ENCODE data around the gene SLAMF6.
"Not testable (repeated sequence)": the region's sequence is repeated elsewhere in the genome, so short reads cannot be mapped to it uniquely, and the experiment has no call there.

The SLAMF6 gene
- long read RNA-seq, donor 1 = 0 reads
- long read RNA-seq, donor 2 = 0 reads
- long read RNA-seq, donor 3 = 0 reads
- long read RNA-seq, donor 4 = 0 reads
- long read RNA-seq, donor 5 = 0 reads
- long read RNA-seq, donor 6 = 0 reads
- long read RNA-seq, donor 7 = 0 reads
- long read RNA-seq, donor 8 = 0 reads

DNA sequence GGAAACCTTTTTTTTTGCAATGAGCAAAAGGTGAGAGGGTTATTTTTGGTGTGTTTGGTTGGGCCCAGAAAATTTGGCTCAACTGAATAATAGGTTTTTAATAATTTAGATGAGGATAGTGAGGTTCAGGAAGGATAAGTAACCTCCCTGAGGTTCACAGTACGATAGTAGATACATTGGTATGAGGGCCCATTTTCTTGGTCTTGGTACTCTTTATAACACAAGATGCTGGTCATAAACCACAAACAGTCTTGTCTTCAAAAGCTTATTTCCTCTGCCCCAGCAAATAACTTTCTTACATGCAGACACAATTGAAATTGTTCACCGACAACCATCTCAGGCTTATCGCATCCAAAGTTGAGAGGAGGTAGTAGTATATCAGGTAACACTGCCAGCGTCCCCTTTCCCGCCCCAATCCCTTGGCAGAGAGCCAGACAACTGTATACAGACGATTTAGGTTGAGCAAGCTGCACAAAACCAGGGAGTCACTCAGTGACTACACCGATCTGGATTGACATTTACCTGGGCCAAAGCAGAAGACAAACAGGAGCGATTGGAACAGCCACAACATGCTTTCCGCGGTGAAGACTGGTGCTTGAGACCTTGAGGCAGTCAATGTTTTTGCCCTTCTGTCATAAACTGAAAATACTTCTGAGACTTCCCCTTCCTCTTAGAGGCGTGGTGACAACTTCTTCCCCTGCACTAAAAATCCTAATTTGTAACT, at the start of gene SLAMF6:
SLAMF6 (minus strand) TSS at position 634 of the 724 bp plus-strand sequence; CDS start at position 571, 63 bp downstream.
- DNase-seq = no peak

DNA sequence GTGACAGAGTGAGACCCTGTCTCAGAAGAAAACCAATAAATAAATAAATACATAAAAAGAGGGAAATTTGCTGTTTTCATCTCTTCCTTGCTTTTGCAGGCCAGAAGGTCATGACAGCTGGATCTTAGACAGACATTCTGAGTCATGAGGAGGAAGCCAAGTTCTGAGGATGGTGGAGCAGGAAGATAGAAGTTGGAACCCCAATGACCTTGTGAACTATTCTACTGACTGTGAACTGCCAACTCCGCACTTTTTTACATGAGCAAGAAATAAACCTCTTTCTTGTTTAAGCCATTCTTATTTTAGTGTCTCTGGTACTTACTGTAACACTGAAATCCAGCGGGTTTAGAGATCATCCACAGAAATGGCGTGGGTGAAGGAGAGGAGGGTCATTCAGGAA, 47.8 kb upstream of the SLAMF6 start:
- DNase-seq = no peak

DNA sequence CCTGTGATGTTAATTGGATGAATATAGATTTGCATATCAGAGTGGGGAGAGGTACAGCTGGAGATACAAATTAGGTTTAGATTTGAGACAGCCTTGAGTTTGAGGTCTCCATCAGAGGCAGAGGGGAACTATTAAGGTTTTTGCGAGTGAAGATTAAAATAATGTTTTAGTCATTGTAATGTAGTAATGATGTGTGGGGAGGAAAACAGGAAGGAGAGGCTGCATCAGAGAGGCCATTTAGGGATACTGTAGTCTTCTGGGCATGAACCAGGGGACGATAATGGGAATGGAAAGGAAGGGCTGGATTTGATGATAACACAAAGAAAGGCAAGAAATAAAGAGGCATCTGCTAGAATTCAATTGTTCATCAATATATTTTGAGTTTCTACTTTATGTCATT, 46.8 kb upstream of the SLAMF6 start:
- DNase-seq = no peak

GRCh38 chr1:160567858-160568682, 45.0 kb upstream of the SLAMF6 start:
- no peak for DNase-seq

GRCh38 chr1:160567341-160567740, 44.3 kb upstream of the SLAMF6 start:
- no peak for DNase-seq

GRCh38 chr1:160565564-160565963, 42.5 kb upstream of the SLAMF6 start:
- no peak for DNase-seq

GRCh38 chr1:160563230-160563629, 40.2 kb upstream of the SLAMF6 start:
- DNase-seq = not testable (repeated sequence)

DNA sequence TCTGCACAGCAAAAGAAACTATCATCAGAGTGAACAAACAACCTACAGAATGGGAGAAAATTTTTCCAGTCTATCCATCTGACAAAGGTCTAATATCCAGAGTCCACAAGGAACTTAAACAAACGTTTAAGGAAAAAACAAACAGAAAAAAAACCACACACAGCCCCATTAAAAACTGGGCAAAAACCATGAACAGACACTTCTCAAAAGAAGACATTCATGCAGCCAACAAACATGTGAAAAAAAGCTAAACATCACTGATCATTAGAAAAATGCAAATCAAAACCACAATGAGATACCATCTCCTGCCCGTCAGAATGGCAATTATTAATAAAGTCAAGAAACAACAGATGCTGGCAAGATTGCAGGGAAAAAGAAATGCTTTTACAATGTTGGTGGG, 39.7 kb upstream of the SLAMF6 start:
- not testable (repeated sequence) for DNase-seq

DNA sequence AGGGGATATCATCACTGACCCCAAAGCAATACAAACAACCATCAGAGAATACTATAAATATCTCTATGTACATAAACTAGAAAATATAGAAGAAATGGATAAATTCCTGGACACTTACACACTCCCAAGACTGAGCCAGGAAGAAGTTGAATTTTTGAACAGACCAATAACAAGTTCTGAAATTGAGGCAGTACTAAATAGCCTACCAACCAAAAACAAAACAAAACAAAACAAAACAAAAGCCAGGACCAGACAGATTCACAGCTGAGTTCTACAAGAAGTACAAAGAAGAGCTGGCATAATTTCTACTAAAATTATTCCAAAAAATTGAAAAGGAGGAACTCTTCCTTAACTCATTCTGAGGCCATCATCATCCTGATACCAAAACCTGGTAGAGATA, 37.8 kb upstream of the SLAMF6 start:
- no peak for DNase-seq

DNA sequence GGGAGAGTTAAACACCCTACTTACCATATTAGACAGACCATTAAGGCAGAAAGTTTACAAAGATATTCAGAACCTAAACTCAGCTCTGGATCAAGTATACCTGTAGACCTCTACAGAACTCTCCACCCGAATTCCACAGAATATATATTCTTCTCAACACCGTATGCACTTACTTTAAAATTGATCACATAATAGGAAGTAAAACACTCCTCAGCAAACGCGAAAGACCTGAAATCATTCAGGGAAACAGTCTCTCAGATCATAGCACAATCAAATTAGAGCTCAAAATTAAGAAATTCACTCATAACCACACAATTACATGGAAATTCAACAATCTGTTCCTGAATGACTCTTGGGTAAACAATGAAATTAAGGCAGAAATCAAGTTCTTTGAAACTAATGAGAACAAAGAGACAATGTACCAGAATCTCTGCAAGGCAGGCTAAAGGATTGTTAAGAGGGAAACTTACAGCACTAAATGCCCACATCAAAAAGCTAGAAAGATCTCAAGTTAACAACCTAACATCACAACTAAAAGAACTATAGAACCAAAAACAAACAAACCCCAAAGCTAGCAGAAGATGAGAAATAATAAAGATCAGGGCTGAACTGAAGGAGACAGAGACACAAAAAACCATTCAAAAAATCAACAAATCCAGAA, 37.1 kb upstream of the SLAMF6 start:
- DNase-seq = no peak

GRCh38 chr1:160559437-160559836, 36.4 kb upstream of the SLAMF6 start:
- not testable (repeated sequence) for DNase-seq

GRCh38 chr1:160558660-160559380, 35.8 kb upstream of the SLAMF6 start:
- DNase-seq = no peak

- no peak for DNase-seq
Measured at GRCh38 chr1:160553778-160554177, 30.7 kb upstream of the SLAMF6 start.

GRCh38 chr1:160552425-160552824, 29.4 kb upstream of the SLAMF6 start:
- DNase-seq = no peak

DNA sequence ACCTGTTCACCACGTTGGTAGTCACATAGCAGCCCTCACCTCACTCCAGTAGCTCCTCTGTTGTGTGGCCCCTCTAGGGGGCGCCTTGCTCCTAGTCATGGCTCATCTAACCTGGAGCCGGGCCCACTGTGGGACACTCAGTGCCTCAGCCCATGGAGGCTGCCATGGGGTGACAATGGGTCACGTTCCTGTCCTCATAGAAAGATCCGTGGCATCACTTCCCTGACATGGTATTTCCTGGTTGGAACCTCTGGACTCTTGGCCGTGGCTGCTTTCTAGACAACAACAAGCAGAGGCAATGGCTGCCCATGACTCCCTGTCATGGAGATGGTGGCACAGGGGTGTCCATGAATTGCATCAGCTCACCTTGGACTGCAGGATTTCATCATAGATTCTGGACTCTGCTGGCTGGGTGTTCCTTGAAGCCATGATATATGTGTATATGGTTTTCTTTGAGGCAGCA, 27.5 kb upstream of the SLAMF6 start:
- no peak for DNase-seq

DNA sequence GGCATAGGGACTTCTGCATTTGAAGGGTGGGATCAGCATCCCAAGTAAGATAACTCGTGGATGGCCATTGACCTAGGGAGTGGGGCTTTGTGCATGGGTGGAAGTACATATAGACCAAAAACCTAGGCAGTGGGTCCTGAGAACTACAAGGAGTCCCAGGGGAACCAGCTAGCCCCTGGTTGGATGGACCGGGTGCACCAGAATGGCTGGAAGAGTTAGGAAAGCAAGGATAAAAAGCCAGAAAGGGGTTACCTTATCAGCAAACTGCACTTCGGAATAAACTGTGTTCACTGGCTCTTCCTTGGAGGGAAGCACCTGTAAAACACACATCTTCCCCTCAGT, 26.6 kb upstream of the SLAMF6 start:
- no peak for DNase-seq

DNA sequence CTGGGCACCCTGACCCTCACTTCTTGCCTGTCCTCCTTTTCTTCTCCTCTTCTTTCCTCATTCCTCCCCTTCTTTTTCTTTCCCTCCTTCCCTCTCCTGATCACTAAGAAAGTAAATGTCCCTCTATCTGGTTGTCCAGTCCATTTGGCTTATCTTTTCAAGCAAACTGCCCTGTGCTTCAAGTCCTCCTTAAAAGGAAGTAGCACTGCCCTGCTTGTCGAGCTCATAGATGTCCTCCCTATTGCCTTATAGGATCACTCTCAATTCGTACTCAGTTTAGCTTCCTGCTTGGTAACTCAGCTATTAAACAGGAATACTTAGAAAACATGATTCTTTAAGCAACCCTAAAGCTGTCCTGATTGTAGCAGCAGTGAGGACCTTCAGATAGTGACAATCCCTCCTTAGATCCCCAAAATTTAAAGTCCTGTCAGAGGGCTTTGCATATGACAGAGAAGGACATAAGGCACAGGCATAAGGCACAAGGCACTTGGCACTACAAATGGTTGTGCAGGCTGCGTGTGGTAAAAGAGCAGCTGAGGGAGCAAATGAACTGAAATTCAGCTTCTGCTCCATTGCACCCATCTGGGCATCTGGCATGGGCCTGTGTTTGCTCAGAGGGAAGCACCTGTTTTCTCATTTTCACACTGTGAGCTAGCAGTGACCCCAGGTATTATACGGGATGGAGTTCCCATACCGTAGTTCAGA, 26.1 kb upstream of the SLAMF6 start:
- no peak for DNase-seq

DNA sequence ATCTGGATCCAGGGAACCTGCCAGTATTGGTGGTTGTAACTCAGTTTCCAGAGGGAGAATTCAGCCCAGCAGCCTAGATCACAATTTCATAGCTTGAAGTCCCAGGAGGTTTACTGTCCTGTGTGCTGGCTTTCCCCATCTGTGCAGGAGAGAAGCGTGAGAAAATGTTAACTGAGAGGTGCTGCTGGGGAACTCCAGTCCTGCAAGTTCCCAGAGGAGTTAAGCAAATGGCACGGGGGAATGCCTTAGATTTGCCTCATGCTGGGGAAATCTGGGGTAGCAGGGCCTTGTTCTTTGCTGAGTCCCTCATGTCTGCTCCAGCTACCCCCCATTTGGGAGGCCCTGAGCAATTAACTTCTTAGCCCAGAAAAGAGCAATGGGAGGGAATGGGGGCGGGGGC, 25.1 kb upstream of the SLAMF6 start:
- DNase-seq = no peak

DNA sequence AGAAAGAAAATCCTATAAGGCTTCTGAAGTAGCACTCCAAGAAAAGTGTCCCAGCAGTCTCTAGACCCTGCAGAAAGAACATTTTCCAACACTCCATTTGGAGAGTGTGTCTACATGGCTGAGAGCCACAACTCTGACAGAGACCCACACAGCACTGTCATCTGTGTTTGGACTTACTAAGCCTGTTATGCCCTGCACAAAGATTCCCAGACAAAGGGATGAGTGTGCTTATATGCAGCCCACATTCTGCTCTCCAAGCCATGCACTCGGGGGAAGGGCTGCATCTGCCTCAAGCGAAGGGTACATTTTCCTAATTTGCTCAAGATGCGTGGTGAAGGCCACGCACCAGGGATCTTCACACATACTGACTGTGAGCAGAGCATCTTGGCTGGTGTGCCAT, 24.4 kb upstream of the SLAMF6 start:
- no peak for DNase-seq

DNA sequence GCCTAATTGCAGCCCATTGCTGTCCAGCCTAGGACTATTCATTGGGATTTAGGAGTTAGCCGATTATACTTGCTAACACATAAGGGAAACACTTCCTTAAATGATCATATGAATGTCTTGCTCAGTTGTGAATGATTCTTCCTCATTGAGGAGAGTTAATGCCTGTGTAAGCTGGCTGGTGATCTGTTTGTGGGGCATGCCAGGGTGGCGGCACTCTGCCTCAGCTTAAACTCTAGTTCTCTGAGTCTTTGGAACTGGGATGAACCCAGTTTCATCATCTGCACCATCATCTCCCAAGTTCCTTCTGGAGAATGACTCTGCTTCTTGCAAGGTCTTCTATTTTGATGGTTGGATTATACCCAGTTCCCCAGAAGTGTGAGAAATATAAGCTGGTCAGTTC, 23.9 kb upstream of the SLAMF6 start:
- no peak for DNase-seq

GRCh38 chr1:160544647-160545046, 21.6 kb upstream of the SLAMF6 start:
- no peak for DNase-seq

Measured in right kidney (tissue), 9 donors.